HL-60 (cell line): Measurements from ENCODE around the gene STRA6.

Source experiments
- CTCF ChIP-seq: IDR thresholded peaks from one replicate; pipeline ENCODE4 v1.5.1; 2011; ENCODE audit warnings: low read length, control low read depth, inconsistent platforms; ENCODE audit not compliant: insufficient read depth
- SPI1 ChIP-seq: IDR thresholded peaks from 2 replicates; pipeline ENCODE4 v1.6.1; 2012; ENCODE audit warnings: low read depth, mild to moderate bottlenecking, borderline replicate concordance

- TF ChIP-seq CTCF (no peak), SPI1 (no peak)
Measured at GRCh38 chr15:74233373-74233772, 30.8 kb upstream of the STRA6 start.
